ENCODE data around the gene NOL11.

The NOL11 gene

GRCh38 chr17:67693811-67694210, 23.9 kb upstream of the NOL11 start:
- no peak overlapping the region for H3K4me3 ChIP-seq (ENCODE audit: low read depth, low read length)
- no peaks in the 10 kb centered on the region for H3K4me1 ChIP-seq (ENCODE audit: control insufficient read depth, insufficient read depth, low read length)
- POLR2A ChIA-PET: interaction anchor here (0.6 kb wide), 1 partner anchor 228 kb away, joined by 3 read pairs; no protein-coding TSS in a partner anchor
- no peak overlapping the region for H3K27ac ChIP-seq (ENCODE audit: extremely low read depth, low read depth, low read length)
- CTCF ChIA-PET: interaction anchor here (0.6 to 5.8 kb wide), 5 partner anchors 12 to 320 kb away, joined by 3 to 32 read pairs (median 3); no protein-coding TSS in a partner anchor
- no peaks in the 10 kb centered on the region for H3K9me3 ChIP-seq (ENCODE audit: control insufficient read depth, insufficient read depth, low read depth, low read length)
- no peaks in the 10 kb centered on the region; a peak in 1 of 3 replicates for H3K36me3 ChIP-seq (ENCODE audit: control insufficient read depth in 2 of 2, insufficient read depth in 1 of 2, low read length in 2 of 2)
- TF ChIP-seq ZNF621 (tag by site-specific recombination; IDR thresholded peaks at IDR 0.05): no peak
- no peak for TF ChIP-seq PRDM4 (tag by site-specific recombination; IDR thresholded peaks at IDR 0.05)
- TF ChIP-seq, protein P1, sequence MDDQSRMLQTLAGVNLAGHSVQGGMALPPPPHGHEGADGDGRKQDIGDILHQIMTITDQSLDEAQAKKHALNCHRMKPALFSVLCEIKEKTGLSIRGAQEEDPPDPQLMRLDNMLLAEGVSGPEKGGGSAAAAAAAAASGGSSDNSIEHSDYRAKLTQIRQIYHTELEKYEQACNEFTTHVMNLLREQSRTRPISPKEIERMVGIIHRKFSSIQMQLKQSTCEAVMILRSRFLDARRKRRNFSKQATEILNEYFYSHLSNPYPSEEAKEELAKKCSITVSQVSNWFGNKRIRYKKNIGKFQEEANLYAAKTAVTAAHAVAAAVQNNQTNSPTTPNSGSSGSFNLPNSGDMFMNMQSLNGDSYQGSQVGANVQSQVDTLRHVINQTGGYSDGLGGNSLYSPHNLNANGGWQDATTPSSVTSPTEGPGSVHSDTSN (CRISPR knock-in tag; IDR thresholded peaks at IDR 0.05): no peak
- no peak for TF ChIP-seq ZNF560 (tag by site-specific recombination; IDR thresholded peaks at IDR 0.05; ENCODE audit: borderline replicate concordance)
- TF ChIP-seq, protein P2, sequence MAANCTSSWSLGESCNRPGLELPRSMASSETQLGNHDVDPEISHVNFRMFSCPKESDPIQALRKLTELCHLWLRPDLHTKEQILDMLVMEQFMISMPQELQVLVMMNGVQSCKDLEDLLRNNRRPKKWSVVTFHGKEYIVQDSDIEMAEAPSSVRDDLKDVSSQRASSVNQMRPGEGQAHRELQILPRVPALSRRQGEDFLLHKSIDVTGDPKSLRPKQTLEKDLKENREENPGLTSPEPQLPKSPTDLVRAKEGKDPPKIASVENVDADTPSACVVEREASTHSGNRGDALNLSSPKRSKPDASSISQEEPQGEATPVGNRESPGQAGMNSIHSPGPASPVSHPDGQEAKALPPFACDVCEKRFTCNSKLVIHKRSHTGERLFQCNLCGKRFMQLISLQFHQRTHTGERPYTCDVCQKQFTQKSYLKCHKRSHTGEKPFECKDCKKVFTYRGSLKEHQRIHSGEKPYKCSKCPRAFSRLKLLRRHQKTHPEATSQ (tag by site-specific recombination; IDR thresholded peaks at IDR 0.05): no peak
- peak; percentile 96 for TF ChIP-seq ZNF140 (tag by site-specific recombination; IDR thresholded peaks at IDR 0.05)
- no peak for TF ChIP-seq ZNF558 (tag by site-specific recombination; IDR thresholded peaks at IDR 0.05)
- no peak for TF ChIP-seq ZNF600 (tag by site-specific recombination; IDR thresholded peaks at IDR 0.05)

DNA sequence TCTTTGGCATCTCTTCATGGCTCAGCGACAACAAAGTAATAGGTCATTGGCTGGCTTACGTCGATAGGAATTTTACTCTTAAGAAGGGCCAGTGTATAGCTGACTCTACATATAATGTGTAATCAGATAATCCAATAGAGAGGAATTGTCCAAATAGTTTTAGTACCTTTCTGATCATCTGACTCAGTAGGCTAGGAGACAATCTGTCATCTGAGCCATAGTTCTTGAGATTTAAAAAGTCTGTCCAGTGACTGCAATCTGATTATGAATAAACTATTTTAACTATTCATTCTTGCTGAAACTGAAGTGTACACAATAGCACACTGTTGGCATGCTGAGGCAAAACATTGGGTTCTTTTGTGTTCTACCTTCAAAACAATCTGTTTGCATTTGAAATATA, 21.4 kb upstream of the NOL11 start:
- H3K4me3 ChIP-seq (ENCODE audit: low read depth, low read length): no peak overlapping the region
- H3K9me3 ChIP-seq (ENCODE audit: control insufficient read depth, insufficient read depth, low read depth, low read length): no peaks in the 10 kb centered on the region
- no peaks in the 10 kb centered on the region for H3K4me1 ChIP-seq (ENCODE audit: control insufficient read depth, insufficient read depth, low read length)
- ChIA-PET POLR2A (no interaction called here), CTCF (interaction anchor here (0.6 to 5.8 kb wide), 4 partner anchors 9 to 527 kb away, joined by 3 to 32 read pairs (median 4); no protein-coding TSS in a partner anchor)
- no peak overlapping the region for H3K27ac ChIP-seq (ENCODE audit: extremely low read depth, low read depth, low read length)
- H3K36me3 ChIP-seq (ENCODE audit: control insufficient read depth in 2 of 2, insufficient read depth in 1 of 2, low read length in 2 of 2): no peaks in the 10 kb centered on the region; a peak in 1 of 3 replicates
- TF ChIP-seq, protein P3, sequence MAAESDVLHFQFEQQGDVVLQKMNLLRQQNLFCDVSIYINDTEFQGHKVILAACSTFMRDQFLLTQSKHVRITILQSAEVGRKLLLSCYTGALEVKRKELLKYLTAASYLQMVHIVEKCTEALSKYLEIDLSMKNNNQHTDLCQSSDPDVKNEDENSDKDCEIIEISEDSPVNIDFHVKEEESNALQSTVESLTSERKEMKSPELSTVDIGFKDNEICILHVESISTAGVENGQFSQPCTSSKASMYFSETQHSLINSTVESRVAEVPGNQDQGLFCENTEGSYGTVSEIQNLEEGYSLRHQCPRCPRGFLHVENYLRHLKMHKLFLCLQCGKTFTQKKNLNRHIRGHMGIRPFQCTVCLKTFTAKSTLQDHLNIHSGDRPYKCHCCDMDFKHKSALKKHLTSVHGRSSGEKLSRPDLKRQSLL (tag by site-specific recombination; IDR thresholded peaks at IDR 0.05): no peak
- no peak for TF ChIP-seq ZNF169 (tag by site-specific recombination; IDR thresholded peaks at IDR 0.05)
- no peak for TF ChIP-seq ZNF335 (tag by site-specific recombination; conservative IDR thresholded peaks at IDR 0.05)
- no peak for TF ChIP-seq ZSCAN30 (tag by site-specific recombination; IDR thresholded peaks at IDR 0.05)
- TF ChIP-seq ZFP3 (tag by site-specific recombination; IDR thresholded peaks at IDR 0.05; ENCODE audit: low read depth): no peak
- no peak for TF ChIP-seq ZNF785 (tag by site-specific recombination; IDR thresholded peaks at IDR 0.05)
- no peak for TF ChIP-seq ZNF48 (tag by site-specific recombination; IDR thresholded peaks at IDR 0.05)
- TF ChIP-seq ZNF514 (tag by site-specific recombination; IDR thresholded peaks at IDR 0.05): no peak
- TF ChIP-seq ZNF558 (tag by site-specific recombination; IDR thresholded peaks at IDR 0.05): no peak
- no peak for TF ChIP-seq ZNF132 (tag by site-specific recombination; IDR thresholded peaks at IDR 0.05; ENCODE audit: borderline replicate concordance)
- no peak for TF ChIP-seq HOXC10 (CRISPR knock-in tag; IDR thresholded peaks at IDR 0.05)
- no peak for TF ChIP-seq ZNF202 (tag by site-specific recombination; IDR thresholded peaks at IDR 0.05; ENCODE audit: borderline replicate concordance)
- TF ChIP-seq ZBTB8A (tag by site-specific recombination; IDR thresholded peaks at IDR 0.05): no peak
- TF ChIP-seq ZBTB48 (tag by site-specific recombination; IDR thresholded peaks at IDR 0.05): no peak
